Lower leg skin (tissue), 3 donors: ENCODE results near the gene TRDMT1.

Experiments used
- CTCF ChIP-seq, 3 donors: fragments of 450-650 bp; IDR thresholded peaks; one replicate each; pipeline ENCODE4 v1.5.1; 2016; ENCODE audit warnings: antibody characterized with exemption in 3 of 3, mild to moderate bottlenecking in 3 of 3, moderate library complexity in 2 of 3
- POLR2A ChIP-seq, 2 donors: fragments of 450-650 bp; IDR thresholded peaks; one replicate each; pipeline ENCODE4 v1.6.1; 2016 to 2017; ENCODE audit warnings: antibody characterized with exemption in 2 of 2, mild to moderate bottlenecking in 1 of 2, moderate library complexity in 1 of 2

DNA sequence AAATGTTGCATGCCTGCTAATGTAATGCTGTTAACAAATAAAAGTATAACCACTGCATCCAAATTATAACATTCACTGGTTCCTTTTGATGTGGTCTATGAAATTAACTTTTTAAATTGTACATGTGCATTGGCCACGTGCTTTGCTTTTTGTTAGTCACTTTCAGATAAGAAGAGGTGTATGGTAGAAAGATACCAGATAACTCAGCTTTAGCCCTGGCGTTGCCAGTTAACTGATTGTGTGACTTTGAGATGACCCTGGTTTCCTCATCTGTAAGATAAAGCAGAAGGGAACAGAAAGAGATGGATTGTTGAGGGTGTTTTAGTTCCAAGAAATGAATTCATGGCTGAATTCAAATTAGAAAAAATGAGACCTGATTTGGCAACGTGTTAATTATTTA is 1.9 kb upstream of the TRDMT1 start:
- TF ChIP-seq CTCF (IDR thresholded peaks at IDR 0.05): no peak
- no peak for TF ChIP-seq POLR2A (IDR thresholded peaks at IDR 0.05)
